AG09309 (cell line): ENCODE measurements around the gene GPR35.

ENCODE experiments used
- DNase-seq: peaks from one replicate; pipeline ENCODE4 v3.0.0-alpha.2; 2010; ENCODE audit warnings: low read depth
- H3K4me3 ChIP-seq: 2 replicates; pipeline ENCODE4 v1.5.1; 2011; ENCODE audit warnings: mild to moderate bottlenecking, low read depth, low read length, moderate library complexity; ENCODE audit not compliant: control insufficient read depth
- TF ChIP-seq, protein P1 (sequence below): IDR thresholded peaks from 2 replicates; pipeline ENCODE4 v1.5.1; 2011; ENCODE audit warnings: mild to moderate bottlenecking, low read depth, low read length, inconsistent platforms; ENCODE audit not compliant: insufficient read depth, control insufficient read depth; ENCODE audit errors: missing control alignments

The GPR35 gene

GRCh38 chr2:240602266-240603050, 22.8 kb upstream of the GPR35 start:
- no peak for DNase-seq
- TF ChIP-seq, protein P1, sequence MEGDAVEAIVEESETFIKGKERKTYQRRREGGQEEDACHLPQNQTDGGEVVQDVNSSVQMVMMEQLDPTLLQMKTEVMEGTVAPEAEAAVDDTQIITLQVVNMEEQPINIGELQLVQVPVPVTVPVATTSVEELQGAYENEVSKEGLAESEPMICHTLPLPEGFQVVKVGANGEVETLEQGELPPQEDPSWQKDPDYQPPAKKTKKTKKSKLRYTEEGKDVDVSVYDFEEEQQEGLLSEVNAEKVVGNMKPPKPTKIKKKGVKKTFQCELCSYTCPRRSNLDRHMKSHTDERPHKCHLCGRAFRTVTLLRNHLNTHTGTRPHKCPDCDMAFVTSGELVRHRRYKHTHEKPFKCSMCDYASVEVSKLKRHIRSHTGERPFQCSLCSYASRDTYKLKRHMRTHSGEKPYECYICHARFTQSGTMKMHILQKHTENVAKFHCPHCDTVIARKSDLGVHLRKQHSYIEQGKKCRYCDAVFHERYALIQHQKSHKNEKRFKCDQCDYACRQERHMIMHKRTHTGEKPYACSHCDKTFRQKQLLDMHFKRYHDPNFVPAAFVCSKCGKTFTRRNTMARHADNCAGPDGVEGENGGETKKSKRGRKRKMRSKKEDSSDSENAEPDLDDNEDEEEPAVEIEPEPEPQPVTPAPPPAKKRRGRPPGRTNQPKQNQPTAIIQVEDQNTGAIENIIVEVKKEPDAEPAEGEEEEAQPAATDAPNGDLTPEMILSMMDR, result no peak
- H3K4me3 ChIP-seq, result no peak overlapping the region

- H3K4me3 ChIP-seq, result no peak overlapping the region
- TF ChIP-seq, protein P1, result no peak
These were observed 22.0 kb upstream of the GPR35 start for GRCh38 chr2:240603081-240603835.

DNA sequence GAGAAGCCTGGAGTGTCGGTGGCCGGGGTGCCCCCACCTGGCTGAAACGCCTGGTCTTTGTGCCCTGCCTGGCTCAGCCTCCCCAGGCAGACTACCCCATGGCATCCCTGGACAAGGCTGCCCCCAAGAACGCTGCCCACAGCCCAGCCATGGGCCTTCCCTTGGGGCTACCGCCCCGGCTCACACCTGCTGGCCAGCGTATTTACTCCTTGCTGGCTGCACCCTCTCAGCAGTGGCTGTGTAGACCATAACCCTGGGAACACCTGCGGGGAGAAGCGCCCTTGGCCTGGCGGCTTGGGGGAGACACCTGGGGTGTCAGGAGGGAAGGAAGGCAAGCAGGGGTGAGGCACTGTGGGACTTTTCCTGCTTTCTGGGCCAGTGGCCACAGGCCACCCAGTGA, 21.4 kb upstream of the GPR35 start:
- H3K4me3 ChIP-seq, result no peak overlapping the region
- TF ChIP-seq, protein P1, result no peak
- DNase-seq, result no peak

More at GRCh38 chr2:240603081-240603835, 22.0 kb upstream of the GPR35 start:
- no peak for DNase-seq

- no peak overlapping the region for H3K4me3 ChIP-seq
- no peak for DNase-seq
- TF ChIP-seq, protein P1, result peak; percentile 46
These were observed 20.9 kb upstream of the GPR35 start for GRCh38 chr2:240604291-240604938.

GRCh38 chr2:240604939-240605716, 20.2 kb upstream of the GPR35 start:
- H3K4me3 ChIP-seq, result no peak overlapping the region
- TF ChIP-seq, protein P1, result no peak
- no peak for DNase-seq

GRCh38 chr2:240605867-240606743, 19.2 kb upstream of the GPR35 start:
- TF ChIP-seq, protein P1, result no peak
- no peak overlapping the region for H3K4me3 ChIP-seq
- no peak for DNase-seq
